ENCODE data around the gene FOXD4.
"Not testable (repeated sequence)": the region's sequence is repeated elsewhere in the genome, so short reads cannot be mapped to it uniquely, and the experiment has no call there.

GRCh38 chr9:114267-115117 lies 3.7 kb downstream of the FOXD4 start:
- TF ChIP-seq CTCF, POLR2AphosphoS5, POLR2A (IDR thresholded peaks at IDR 0.05): not testable (repeated sequence)
